CD8-positive, alpha-beta memory T cell (primary cell): Measurements from ENCODE around the gene BLTP3B. TPM values are rescaled to one million over a fixed set of nuclear protein-coding genes. Genes with fewer than 3 reads are reported as not detected.

Experiments used
- polyA plus RNA-seq: library from polyadenylated mRNA; unstranded; fragments of 300-500 nt; fragmentation: Illumina TruSeq; gene quantifications from one replicate; pipeline ENCODE4 v1.2.3, GENCODE V29; 2021
- total RNA-seq, 2 experiments: library from RNA; stranded (reverse); gene quantifications; one replicate each; pipeline ENCODE4 v1.2.3, GENCODE V29; 2021

The BLTP3B gene
- total and polyA plus RNA-seq, 3 experiments from 2014 or later = 15.2 to 65.1 (median 60.9) TPM

Other genes with a start within 250 kb of the BLTP3B start
- under 1 TPM; 0.39 to 0.60 TPM for gene ANKS1B, start 157.9 kb downstream of the BLTP3B start, total RNA-seq
- gene ANKS1B, start 157.9 kb downstream of the BLTP3B start, polyA plus RNA-seq = not detected
- gene ACTR6, start 57.9 kb upstream of the BLTP3B start, total RNA-seq = 10 to 100 TPM; 35.1 to 36.6 TPM
- 41.8 TPM for gene ACTR6, start 57.9 kb upstream of the BLTP3B start, polyA plus RNA-seq
- 1 to 10 TPM; 1.2 to 1.4 TPM for gene DEPDC4, start 124.2 kb upstream of the BLTP3B start, total RNA-seq
- gene DEPDC4, start 124.2 kb upstream of the BLTP3B start, polyA plus RNA-seq = not detected
- 10 to 100 TPM; 31.8 to 40.1 TPM for gene SCYL2, start 124.3 kb upstream of the BLTP3B start, total RNA-seq
- 18.8 TPM for gene SCYL2, start 124.3 kb upstream of the BLTP3B start, polyA plus RNA-seq
- not detected for gene SLC17A8, start 214.2 kb upstream of the BLTP3B start, total RNA-seq
- gene SLC17A8, start 214.2 kb upstream of the BLTP3B start, polyA plus RNA-seq = not detected